GM13977 (cell line): ENCODE measurements around the gene POU3F2.

Experiments
- DNase-seq: peaks from one replicate; pipeline ENCODE4 v3.0.0; 2012; ENCODE audit warnings: low spot score
- in situ Hi-C: fragments of 300-500 bp; cut with MboI; formaldehyde crosslinking; loops from one replicate; pipeline ENCODE4 v1.12.0; 2022; ENCODE audit warnings: low sequenced_read_pairs, low pct_unique_long_range_greater_than_20kb, mixed read lengths, inconsistent platforms; ENCODE audit not compliant: unreplicated experiment
- TF ChIP-seq, protein P1 (sequence below): IDR thresholded peaks from 2 replicates; pipeline ENCODE4 v1.5.1; 2012; ENCODE audit warnings: mild to moderate bottlenecking, control low read depth; ENCODE audit not compliant: insufficient read depth; ENCODE audit errors: extremely low read depth, missing control alignments

The POU3F2 gene

DNA sequence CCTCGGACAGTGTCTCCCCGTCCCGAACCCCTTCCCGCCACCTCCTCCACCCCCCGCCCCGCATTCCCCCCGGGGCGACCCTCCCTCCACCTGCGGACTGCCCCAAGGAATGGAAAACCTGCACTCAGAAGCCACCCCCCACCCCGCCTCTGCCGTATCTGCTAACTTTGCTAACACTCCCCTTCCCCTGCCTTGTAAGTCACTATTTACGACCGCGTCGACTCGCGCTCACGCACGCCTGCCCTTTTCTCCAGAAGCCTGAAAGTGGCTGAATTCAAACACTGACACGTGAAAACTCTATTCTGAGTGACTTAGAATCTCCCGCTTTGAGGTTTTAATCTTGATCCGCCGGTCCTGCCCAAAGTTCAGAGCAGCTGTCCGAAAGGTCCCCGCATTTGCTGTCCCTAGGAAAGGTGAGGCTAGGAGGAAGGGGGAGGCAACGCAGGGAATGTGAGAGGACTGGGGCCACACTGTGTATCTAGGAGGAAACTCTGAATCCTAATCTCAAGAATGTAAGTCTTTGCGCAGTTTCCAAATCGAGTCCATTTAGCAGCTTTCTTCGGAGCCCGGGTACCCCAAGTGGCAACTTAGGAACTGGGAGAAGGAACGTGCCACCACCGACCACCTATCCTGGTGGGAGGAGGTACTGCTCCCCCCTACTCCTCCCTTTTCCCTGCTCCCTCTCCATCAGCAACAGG lies 9.3 kb upstream of the POU3F2 start:
- DNase-seq: no peak
- TF ChIP-seq, protein P1, sequence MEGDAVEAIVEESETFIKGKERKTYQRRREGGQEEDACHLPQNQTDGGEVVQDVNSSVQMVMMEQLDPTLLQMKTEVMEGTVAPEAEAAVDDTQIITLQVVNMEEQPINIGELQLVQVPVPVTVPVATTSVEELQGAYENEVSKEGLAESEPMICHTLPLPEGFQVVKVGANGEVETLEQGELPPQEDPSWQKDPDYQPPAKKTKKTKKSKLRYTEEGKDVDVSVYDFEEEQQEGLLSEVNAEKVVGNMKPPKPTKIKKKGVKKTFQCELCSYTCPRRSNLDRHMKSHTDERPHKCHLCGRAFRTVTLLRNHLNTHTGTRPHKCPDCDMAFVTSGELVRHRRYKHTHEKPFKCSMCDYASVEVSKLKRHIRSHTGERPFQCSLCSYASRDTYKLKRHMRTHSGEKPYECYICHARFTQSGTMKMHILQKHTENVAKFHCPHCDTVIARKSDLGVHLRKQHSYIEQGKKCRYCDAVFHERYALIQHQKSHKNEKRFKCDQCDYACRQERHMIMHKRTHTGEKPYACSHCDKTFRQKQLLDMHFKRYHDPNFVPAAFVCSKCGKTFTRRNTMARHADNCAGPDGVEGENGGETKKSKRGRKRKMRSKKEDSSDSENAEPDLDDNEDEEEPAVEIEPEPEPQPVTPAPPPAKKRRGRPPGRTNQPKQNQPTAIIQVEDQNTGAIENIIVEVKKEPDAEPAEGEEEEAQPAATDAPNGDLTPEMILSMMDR: no peak
- in situ Hi-C loops: loop anchor here (25.0 kb wide), 2 partner anchors 787 to 1637 kb away; partner anchors contain the start of genes PRDM13 and SIM1

DNA sequence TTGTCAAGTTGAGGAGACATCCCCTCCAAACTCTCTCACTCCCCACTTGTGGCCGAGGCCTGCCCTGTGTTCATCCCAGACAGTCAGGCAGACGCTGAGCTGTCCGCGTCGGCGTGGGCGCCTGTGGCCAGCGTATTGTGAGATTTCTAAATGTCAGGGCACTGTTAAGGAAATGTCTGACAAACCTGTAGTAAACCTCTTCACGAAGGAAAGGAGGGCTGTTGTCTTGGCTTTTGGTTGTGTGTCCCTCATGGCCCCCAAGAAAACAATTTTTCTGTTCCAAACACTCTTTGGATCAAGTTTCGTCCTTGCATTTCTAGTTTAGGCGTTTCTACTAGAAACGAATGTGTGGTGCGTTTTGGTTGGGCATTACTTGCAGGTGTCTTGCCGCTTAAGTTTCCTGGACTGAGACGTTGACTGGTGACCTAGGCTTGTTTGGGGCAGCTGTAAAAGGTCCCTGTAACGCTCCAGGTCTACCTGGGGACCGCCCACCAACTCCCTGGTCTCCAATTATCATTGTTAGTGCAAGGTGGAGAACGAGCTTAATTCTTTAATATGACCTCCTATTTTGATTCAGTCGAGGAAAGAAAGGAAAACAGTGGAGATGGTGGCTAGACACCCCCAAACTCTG lies 8.7 kb upstream of the POU3F2 start:
- DNase-seq: no peak
- in situ Hi-C loops: loop anchor here (25.0 kb wide), 2 partner anchors 787 to 1637 kb away; partner anchors contain the start of genes PRDM13 and SIM1
- TF ChIP-seq, protein P1: no peak

DNA sequence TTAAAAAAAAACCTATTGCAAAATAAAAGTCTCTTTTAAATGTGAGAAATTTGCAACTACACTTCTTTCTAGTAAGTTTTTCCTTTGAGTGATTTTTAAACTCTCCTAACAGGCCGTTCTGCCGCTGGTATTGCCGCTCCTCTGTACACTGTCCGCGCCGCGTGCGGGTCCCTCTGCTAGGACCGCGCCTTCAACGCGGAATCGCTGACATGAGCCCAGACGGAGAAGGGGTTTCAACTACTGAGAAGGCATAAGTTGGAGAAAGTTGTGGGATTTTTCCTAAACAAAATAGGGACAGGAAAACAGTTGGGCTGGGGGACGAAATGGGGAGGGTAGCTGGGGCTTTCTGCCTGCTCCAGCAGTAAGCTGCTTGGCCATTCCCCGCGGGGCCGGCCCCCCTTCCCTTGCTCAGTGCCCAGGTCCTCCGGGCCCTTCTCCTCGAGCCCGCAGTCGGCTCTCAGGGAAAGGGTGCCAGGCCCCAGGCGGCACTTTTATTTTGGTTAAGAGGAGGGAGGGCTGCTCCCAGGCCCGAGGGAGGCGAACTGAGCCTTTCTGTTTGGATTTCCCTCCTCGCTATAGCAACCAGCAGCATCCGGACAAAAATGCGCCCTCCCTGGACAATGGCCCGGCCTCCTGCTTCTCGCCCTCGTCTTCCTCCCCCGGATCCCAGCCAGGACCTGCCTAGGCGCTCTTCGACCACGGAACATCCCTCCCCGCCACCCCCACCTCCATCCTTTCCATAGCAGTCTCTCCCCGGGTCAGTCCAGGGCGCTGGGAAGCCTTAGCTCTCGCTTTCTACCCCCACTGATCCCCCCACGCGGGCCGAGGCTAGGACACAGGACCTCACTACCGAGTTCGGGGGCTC lies 6.8 kb upstream of the POU3F2 start:
- no peak for DNase-seq
- TF ChIP-seq, protein P1: no peak
- in situ Hi-C loops: loop anchor here (25.0 kb wide), 2 partner anchors 785 to 1635 kb away; partner anchors contain the start of genes PRDM13 and SIM1

DNA sequence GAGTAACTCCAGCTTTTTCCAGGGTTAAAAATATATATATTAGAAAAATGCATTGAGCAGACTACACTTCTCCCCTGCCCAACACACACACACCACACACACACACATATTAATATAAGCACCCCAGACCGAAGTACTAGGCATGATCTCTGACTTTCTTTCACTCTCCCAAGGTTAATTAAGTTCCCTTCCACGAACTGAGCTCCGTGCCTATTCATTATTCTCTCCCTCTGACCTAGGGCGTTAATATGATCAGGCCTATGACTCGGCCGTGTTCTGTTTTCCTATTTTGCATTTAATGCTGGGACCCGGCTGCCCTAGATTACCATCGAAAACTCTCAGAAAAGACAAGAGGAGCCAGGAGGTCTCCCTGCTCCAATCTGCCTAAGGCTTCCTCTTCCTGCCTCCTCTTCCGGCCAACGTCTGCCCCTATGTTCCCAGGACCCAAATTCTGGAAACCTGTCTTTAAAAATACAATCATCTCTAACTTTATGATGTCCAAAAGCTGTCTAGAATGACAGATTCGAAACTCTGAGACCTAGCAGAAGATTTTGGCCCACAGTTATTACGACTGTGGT lies 6.1 kb upstream of the POU3F2 start:
- no peak for DNase-seq
- TF ChIP-seq, protein P1: no peak
- in situ Hi-C loops: loop anchor here (25.0 kb wide), 2 partner anchors 784 to 1634 kb away; partner anchors contain the start of genes PRDM13 and SIM1

DNA sequence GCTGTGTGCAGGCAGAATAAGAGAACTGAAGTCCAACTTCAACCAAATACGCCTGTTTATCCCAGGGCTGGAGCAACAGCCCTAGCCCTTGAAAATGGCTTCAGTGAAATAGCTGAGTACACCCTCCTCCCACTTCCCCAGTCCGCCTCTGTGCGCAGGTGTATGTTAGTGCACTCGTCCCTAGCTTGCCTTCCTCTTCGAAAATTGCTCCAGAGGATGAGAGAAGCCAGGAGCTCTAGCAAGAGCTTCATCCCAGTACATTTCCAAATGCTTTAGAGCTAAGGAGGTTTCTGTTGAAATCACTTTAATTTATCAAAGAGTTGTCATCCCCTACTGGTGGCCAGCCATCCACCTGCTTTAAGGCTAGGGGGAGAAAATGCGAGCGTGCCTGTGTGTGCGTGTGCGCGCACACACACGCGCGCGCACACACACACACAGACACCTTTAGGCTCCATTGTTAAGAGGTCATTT lies 5.4 kb upstream of the POU3F2 start:
- TF ChIP-seq, protein P1: no peak
- in situ Hi-C loops: loop anchor here (25.0 kb wide), 2 partner anchors 783 to 1633 kb away; partner anchors contain the start of genes PRDM13 and SIM1
- no peak for DNase-seq
